GM23338 (cell line): ENCODE measurements around the gene SH2D6. TPM values are rescaled to one million over a fixed set of nuclear protein-coding genes. Genes with fewer than 3 reads are reported as not detected.

Source experiments
- polyA plus RNA-seq: library from polyadenylated mRNA; unstranded; fragments of >200 nt; fragmentation: Nextera tagmentation; extraction: Ambion mirVana; gene quantifications from 2 replicates; pipeline ENCODE4 v1.2.1, GENCODE V29; 2016
- small RNA-seq: library from RNA; depleted of rRNA; stranded (forward); fragments of <200 nt; gene quantifications from one replicate; pipeline ENCODE3, GENCODE V24; 2014; ENCODE audit warnings: low replicate concordance
- total RNA-seq: library from RNA; depleted of rRNA; stranded (reverse); fragments of >200 nt; shearing (Covaris generic); gene quantifications from 2 replicates; pipeline ENCODE4 v1.2.3, GENCODE V29; 2014; rRNA removed

Gene SH2D6
- total and polyA plus RNA-seq, 2 experiments from 2014 or later, result 0.37 TPM; not detected in 1

Small RNA genes within 50 kb of the gene (small RNA-seq; reads per million reads assigned to genes)
- gene AC062037.2 (not detected), gene RF00019 (not detected), gene RN7SL251P (not detected)

Other genes with a start within 250 kb of the SH2D6 start
- gene TGOLN2, start 90.7 kb upstream of the SH2D6 start, total RNA-seq, result 48.3 and 49.4 TPM in 2 replicates
- gene TGOLN2, start 90.7 kb upstream of the SH2D6 start, polyA plus RNA-seq, result 17.8 and 20.8 TPM in 2 replicates
- gene RETSAT, start 64.2 kb upstream of the SH2D6 start, total RNA-seq, result 12.5 and 16.4 TPM in 2 replicates
- 2.3 and 2.6 TPM in 2 replicates for gene RETSAT, start 64.2 kb upstream of the SH2D6 start, polyA plus RNA-seq
- 7.1 and 8.9 TPM in 2 replicates for gene ELMOD3, start 63.9 kb upstream of the SH2D6 start, total RNA-seq
- 5.9 and 8.6 TPM in 2 replicates for gene ELMOD3, start 63.9 kb upstream of the SH2D6 start, polyA plus RNA-seq
- gene CAPG, start 8.3 kb upstream of the SH2D6 start, total RNA-seq, result 75.2 and 88.7 TPM in 2 replicates
- gene CAPG, start 8.3 kb upstream of the SH2D6 start, polyA plus RNA-seq, result 104 and 115 TPM in 2 replicates
- gene MAT2A, start 120.5 kb downstream of the SH2D6 start, total RNA-seq, result 206 and 232 TPM in 2 replicates
- gene MAT2A, start 120.5 kb downstream of the SH2D6 start, polyA plus RNA-seq, result 74.4 and 105 TPM in 2 replicates
- 30.8 and 36.2 TPM in 2 replicates for gene GGCX, start 142.8 kb downstream of the SH2D6 start, total RNA-seq
- gene GGCX, start 142.8 kb downstream of the SH2D6 start, polyA plus RNA-seq, result 14.4 and 15.3 TPM in 2 replicates
- 16.3 and 17.4 TPM in 2 replicates for gene VAMP8, start 158.9 kb downstream of the SH2D6 start, total RNA-seq
- gene VAMP8, start 158.9 kb downstream of the SH2D6 start, polyA plus RNA-seq, result 71.7 and 73.0 TPM in 2 replicates
- gene VAMP5, start 165.7 kb downstream of the SH2D6 start, total RNA-seq, result 0.87 and 2.6 TPM in 2 replicates
- 5.5 and 7.8 TPM in 2 replicates for gene VAMP5, start 165.7 kb downstream of the SH2D6 start, polyA plus RNA-seq
- 114 and 145 TPM in 2 replicates for gene RNF181, start 177.0 kb downstream of the SH2D6 start, total RNA-seq
- 260 and 276 TPM in 2 replicates for gene RNF181, start 177.0 kb downstream of the SH2D6 start, polyA plus RNA-seq
- gene TMEM150A, start 184.0 kb downstream of the SH2D6 start, total RNA-seq, result 10.1 and 16.4 TPM in 2 replicates
- 21.4 and 27.9 TPM in 2 replicates for gene TMEM150A, start 184.0 kb downstream of the SH2D6 start, polyA plus RNA-seq
- 26.8 and 32.4 TPM in 2 replicates for gene C2orf68, start 193.4 kb downstream of the SH2D6 start, total RNA-seq
- 76.4 and 81.2 TPM in 2 replicates for gene C2orf68, start 193.4 kb downstream of the SH2D6 start, polyA plus RNA-seq
- 103 and 111 TPM in 2 replicates for gene USP39, start 197.5 kb downstream of the SH2D6 start, total RNA-seq
- gene USP39, start 197.5 kb downstream of the SH2D6 start, polyA plus RNA-seq, result 60.8 and 63.3 TPM in 2 replicates
- not detected in 2 replicates for gene SFTPB, start 249.5 kb downstream of the SH2D6 start, total RNA-seq
- gene SFTPB, start 249.5 kb downstream of the SH2D6 start, polyA plus RNA-seq, result 0.06 TPM in 1 of 2 replicates, not detected in the other